GM18867 (cell line): ENCODE measurements around the gene FHIT.

ENCODE experiments used
- ATAC-seq: cut with Tn5 transposase; IDR thresholded peaks from one replicate; pipeline ENCODE4 v1.9.1; 2021; ENCODE audit warnings: mild to moderate bottlenecking, moderate library complexity; ENCODE audit not compliant: unreplicated experiment

Gene FHIT

DNA sequence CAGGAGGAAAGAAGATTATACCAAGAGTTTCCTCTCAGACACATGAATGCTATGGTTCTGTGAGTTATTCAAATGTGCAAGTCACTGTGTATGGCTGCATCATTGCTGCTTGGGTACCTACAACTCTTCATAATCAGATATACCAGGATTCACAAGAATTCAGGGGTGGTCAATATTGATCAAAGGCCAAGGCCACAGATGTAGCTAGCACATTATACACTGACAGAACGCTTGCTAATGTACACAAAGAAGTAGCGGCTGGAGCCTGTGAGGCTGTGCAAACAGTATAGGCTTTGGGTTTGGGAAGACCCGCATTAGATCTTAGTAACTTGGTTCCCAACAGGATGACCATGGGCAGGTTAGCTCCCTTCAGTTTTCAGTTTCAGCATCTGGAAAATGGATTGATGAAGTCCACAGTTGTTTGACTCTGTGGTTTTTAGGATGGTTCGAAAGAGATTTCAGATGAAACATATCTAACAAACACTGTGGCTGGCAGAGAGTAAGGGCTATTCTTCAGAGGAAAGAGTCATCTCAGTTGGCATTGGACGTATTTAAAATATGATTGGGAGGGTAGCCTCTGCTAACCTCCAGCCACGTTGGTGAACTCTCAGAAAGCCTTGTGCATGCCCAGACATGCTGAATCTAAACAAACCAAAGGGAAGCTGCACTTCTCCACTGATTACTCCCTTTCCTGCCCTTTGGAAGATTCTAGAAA is 1452.7 kb downstream of the FHIT start:
- no peak for ATAC-seq

DNA sequence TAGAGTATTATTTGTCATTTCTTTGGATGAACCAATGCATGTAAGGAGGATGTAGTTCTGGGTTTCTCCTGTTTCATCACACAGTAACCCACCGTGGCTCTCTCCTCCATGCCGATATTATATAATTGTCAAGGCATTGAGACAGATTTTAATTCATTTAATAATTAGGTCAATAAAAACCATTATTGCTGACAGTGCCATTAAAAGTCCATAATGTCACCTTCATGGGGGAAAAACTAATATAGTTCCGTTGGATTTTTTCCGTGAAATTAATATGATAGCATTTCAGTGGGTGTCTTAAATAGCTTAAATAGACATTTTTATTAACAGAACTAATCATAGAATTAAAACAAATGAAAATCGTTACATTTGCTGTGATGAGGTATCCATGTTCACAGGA is 1453.7 kb downstream of the FHIT start:
- no peak for ATAC-seq

- no peak for ATAC-seq
Measured at GRCh38 chr3:59796456-59796855, 1454.8 kb downstream of the FHIT start.

DNA sequence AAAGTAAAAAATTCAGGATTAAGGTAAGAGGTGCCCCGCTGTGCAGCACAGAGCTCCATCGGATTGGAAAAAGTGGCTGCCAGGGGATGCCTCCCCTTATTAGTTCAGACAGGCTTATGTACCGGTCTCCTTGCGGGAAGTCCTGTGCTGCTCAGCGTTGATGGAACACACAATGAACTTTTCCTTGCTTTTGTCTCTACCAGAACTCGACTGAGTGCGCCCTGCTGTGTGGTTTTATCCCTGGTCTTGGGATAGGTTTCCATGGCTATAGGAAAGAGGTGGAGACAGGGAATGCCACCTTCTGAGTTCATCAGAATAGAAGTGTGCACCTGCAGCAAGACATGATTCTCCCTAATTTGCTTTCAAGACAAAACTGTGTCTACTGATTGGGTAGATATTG is 1455.5 kb downstream of the FHIT start:
- no peak for ATAC-seq

DNA sequence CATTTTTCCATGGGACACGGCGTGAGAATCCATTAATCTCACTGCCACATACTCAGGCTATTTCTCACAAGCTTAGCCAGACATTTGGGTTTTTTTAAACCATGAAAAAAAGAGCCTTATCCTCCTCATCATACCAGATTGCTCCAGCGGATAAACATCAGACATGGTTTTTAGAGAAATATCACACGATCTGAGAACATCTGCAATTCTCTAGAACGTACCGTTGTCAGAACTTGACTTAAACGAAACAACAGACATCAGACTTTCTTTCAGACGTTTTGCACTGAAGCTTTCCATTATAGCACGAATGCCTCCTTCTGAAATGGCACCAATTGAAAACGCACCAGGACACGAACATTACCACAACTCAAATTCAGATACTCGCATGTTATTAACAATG is 1457.3 kb downstream of the FHIT start:
- no peak for ATAC-seq

DNA sequence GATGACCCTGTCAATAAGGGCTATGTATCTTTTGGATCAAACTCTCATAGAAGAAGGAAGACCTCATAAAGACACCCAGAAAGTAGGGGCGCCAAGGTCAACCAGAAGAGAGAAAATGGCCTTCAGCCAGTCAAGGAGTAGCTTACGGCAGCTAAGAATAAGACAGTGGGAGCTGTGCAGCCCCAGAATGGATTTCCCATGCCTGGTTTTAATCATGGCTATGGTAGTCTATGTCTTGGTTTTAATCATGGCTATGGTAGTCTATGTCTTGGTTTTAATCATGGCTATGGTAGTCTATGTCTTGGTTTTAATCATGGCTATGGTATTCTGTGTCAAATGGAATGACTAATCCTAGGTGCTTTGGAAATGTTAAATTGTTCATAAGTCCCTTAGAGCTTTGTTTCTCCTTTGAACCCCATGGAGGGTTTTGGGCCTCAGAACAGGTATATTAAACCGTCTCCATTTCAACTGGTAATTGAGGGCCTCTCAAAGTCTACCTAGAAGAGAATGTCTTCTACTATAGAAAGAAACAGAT is 1459.4 kb downstream of the FHIT start:
- no peak for ATAC-seq

- ATAC-seq: no peak
Measured at GRCh38 chr3:59790241-59790640, 1461.0 kb downstream of the FHIT start.

DNA sequence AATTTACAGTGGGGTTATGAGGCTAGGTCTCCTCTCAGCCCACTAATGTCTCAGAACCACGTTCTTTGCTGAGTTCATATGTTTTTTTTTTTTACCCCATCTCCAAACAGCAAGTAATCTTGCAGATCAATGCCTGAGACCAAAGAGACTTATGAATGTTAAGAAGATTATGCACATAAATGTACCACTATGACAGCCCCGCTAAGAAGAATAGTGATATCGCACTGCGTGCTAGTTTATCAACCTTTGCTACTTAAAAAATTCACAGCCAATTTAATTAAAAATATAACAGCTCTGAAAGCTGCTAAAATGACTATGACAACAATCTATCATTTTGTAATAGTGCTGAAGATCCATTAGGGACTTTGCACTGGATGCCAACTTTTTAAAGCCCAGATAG is 1462.5 kb downstream of the FHIT start:
- ATAC-seq: no peak

DNA sequence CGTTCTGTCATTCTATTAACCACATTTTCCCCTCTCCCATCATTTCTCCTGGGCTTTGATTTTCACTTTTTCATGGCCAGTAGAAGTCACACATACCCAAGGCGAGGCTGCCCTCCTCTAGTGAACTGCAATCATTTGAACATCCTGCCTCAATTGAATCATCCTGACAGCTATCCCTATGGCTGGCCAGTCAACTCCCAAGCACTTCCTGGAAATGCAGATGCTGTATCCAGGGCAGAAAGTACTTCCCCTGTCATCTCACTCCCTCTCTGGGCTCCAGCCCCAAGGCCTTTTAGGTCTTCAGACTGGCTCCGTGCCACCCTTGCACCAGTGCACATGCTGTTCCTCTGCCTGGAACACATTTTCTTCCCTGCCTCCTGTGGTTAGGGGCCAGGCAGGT is 1463.1 kb downstream of the FHIT start:
- ATAC-seq: no peak

GRCh38 chr3:59786374-59786773 is 1464.9 kb downstream of the FHIT start:
- ATAC-seq: no peak

DNA sequence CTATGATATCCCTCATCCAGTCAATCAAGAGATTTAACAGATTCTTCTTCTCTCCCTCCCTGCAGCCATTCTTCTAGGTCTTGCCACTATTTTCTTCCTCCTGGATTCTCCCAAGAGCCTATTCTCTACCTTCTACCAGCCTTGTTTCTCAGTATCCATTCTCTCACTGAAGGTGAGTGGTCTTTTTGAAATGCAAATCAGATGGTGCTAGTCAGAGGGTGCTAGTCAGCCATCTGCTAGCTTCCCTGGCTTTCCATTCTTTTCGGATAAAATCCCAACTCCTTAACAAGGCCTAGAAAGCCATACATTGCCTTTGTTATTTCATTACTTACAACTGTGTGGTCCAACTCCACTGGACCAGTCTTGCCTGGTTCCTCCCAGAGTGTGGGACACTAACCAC is 1467.1 kb downstream of the FHIT start:
- ATAC-seq: no peak

GRCh38 chr3:59783468-59783988 is 1467.7 kb downstream of the FHIT start:
- ATAC-seq: no peak

DNA sequence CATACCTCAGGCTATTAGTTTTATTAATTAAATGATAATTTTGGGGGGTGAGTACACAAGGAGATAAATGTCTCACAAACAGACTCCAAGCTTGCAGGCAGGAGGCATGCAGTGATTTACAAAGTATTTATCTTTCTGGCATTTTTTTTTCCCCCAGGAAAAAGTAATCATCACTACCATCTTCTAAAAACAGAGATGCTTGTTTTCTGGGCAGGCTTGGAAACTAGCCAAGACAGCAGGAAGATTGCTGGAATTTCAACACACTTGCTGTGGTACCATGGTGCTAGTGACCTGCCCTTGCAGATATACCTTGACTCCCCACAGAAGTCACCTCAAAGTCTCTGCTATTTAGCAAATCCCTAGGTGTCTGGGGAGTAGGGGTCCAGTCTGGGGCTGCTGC is 1468.6 kb downstream of the FHIT start:
- no peak for ATAC-seq

DNA sequence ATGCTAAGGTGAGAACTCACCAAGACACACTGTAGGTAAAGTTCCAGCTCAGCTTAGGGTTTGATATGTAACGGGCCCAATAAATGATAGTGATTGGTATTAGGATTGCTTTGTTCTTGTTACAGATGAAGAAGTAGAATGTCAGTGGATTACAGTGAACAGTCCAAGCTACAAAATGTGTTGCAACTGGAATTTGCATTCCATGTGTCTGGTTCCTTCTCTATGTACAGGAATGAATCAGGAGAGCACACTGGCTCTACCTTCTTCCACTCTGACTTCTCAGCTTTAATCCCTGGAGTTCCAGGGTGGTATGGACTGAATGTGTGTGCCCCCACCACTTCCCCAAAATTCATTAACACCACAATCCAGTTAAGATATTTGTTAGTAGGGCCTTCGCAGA is 1471.0 kb downstream of the FHIT start:
- ATAC-seq: no peak

GRCh38 chr3:59779260-59779659 is 1472.0 kb downstream of the FHIT start:
- ATAC-seq: no peak

DNA sequence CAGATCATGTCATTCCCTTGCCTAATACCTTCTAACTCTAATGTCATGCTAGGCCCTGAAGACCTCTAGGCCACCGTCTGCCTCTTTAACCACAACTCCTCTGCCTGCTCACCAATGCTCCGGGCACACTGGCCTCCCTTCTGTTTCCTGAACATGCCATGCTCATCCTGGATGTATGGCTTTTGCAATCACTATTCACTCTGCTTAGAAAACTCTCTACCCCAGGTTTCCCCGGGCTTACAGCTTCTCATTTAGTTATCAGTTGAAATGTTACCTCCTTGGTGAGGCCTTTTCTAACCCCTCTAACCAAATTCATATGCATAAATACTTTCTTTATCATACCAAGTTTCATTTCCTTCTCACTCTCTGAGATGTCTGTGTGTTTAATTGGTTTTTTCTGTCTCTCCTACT is 1473.6 kb downstream of the FHIT start:
- ATAC-seq: peak; percentile 79

- no peak for ATAC-seq
Measured at GRCh38 chr3:59777066-59777465, 1474.2 kb downstream of the FHIT start.

- no peak for ATAC-seq
Measured at GRCh38 chr3:59775761-59776325, 1475.4 kb downstream of the FHIT start.

GRCh38 chr3:59775106-59775505 is 1476.1 kb downstream of the FHIT start:
- ATAC-seq: no peak

- ATAC-seq: no peak
Measured at GRCh38 chr3:59774634-59775033, 1476.6 kb downstream of the FHIT start.

DNA sequence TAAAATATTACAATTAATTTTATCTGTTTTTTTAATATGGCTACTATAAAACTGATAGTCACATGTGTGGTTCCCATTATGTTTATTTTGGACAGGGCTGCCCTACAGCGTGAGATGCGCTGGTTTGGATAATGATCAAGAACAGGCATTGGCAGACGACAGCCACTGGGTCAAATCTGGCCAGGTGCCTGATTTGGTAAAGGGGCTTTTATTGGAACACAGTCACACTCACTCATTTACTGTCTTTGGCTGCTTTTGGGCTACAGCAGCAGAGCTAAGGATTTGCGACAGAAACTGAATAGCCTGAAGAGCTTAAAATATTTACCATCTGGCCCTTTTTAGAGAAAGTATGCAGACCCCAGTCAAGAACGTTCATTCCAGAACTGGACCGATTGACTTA is 1477.3 kb downstream of the FHIT start:
- no peak for ATAC-seq
